CD14-positive monocyte (primary cell): ENCODE results near the gene NUBP2. TPM values are rescaled to one million over a fixed set of nuclear protein-coding genes. Genes with fewer than 3 reads are reported as not detected.

Source experiments
- DNase-seq, 3 donors: peaks; one replicate each; pipeline ENCODE4 v3.0.0-alpha.2; 2011 to 2022
- H2AFZ ChIP-seq: 2 replicates; pipeline ENCODE4 v1.6.0; 2012; ENCODE audit warnings: mild to moderate bottlenecking, low read depth, low read length, inconsistent platforms; ENCODE audit not compliant: insufficient read depth, poor library complexity, severe bottlenecking
- H3K27ac ChIP-seq, 2 donors: 1 replicate in 1 of 2; 2 replicates in 1 of 2; pipeline ENCODE4 v1.5.1; 2012 to 2013; ENCODE audit warnings: low read length in 2 of 2, control low read depth in 1 of 2, inconsistent platforms in 1 of 2, low read depth in 1 of 2, mild to moderate bottlenecking in 1 of 2
- H3K27me3 ChIP-seq, 2 donors: one replicate each; pipeline versions ENCODE4 v1.6.0 to v1.6.1; 2011 to 2013; ENCODE audit warnings: low read length in 2 of 2; ENCODE audit not compliant: control insufficient read depth in 2 of 2, insufficient read depth in 2 of 2
- H3K36me3 ChIP-seq, 2 donors: replicated peaks in 1 of 2; 1 replicate in 1 of 2; 2 replicates in 1 of 2; pipeline versions ENCODE4 v1.5.1 to v1.6.1; 2012 to 2013; ENCODE audit warnings: low read length in 2 of 2, control low read depth in 1 of 2, inconsistent platforms in 1 of 2, mild to moderate bottlenecking in 1 of 2; ENCODE audit not compliant: insufficient read depth in 2 of 2, control insufficient read depth in 1 of 2
- H3K4me1 ChIP-seq, 2 donors: 1 replicate in 1 of 2; 2 replicates in 1 of 2; pipeline versions ENCODE4 v1.5.1 to v1.6.1; 2012 to 2013; ENCODE audit warnings: low read length in 2 of 2, control low read depth in 1 of 2, inconsistent platforms in 1 of 2, mild to moderate bottlenecking in 1 of 2, moderate library complexity in 1 of 2; ENCODE audit not compliant: insufficient read depth in 2 of 2, control insufficient read depth in 1 of 2
- H3K4me2 ChIP-seq: replicated peaks from 2 replicates; pipeline ENCODE3; 2012; ENCODE audit warnings: low read length, moderate library complexity, mild to moderate bottlenecking; ENCODE audit not compliant: poor library complexity, severe bottlenecking; ENCODE audit errors: extremely low read depth
- H3K4me3 ChIP-seq, 3 experiments: fragments of 200-600 bp in 1 of 3; sonication (generic) in 1 of 3; replicated peaks in 1 of 3; 1 replicate in 2 of 3; 2 replicates in 1 of 3; pipeline ENCODE4 v1.5.1; 2011 to 2013; ENCODE audit warnings: low read length in 3 of 3, mild to moderate bottlenecking in 3 of 3, control low read depth in 2 of 3, low read depth in 2 of 3, inconsistent platforms in 1 of 3, moderate library complexity in 1 of 3
- H3K79me2 ChIP-seq: 2 replicates; pipeline ENCODE4 v1.6.0; 2012; ENCODE audit warnings: mild to moderate bottlenecking, control low read depth, inconsistent platforms, low read length, moderate library complexity; ENCODE audit not compliant: insufficient read depth
- H3K9ac ChIP-seq: 2 replicates; pipeline ENCODE4 v1.6.0; 2017; ENCODE audit warnings: low read length, mild to moderate bottlenecking; ENCODE audit not compliant: insufficient read depth, poor library complexity, severe bottlenecking
- H3K9me3 ChIP-seq, 2 donors: replicated peaks in 1 of 2; 1 replicate in 1 of 2; 2 replicates in 1 of 2; pipeline versions ENCODE4 v1.5.1 to v1.6.1; 2012 to 2013; ENCODE audit warnings: low read length in 2 of 2, control low read depth in 1 of 2; ENCODE audit not compliant: control insufficient read depth in 1 of 2, insufficient read depth in 1 of 2
- H4K20me1 ChIP-seq: 2 replicates; pipeline ENCODE4 v1.6.0; 2012; ENCODE audit warnings: mild to moderate bottlenecking, low read length, control low read depth, moderate library complexity; ENCODE audit not compliant: insufficient read depth
- H3K27ac Mint-ChIP-seq, 7 donors: one replicate each; pipeline ENCODE4 v1.8.0; 2020; ENCODE audit warnings: mild to moderate bottlenecking in 7 of 7, mixed read lengths in 7 of 7, moderate library complexity in 6 of 7, inconsistent platforms in 2 of 7
- H3K27me3 Mint-ChIP-seq, 3 donors: one replicate each; pipeline ENCODE4 v1.8.0; 2021 to 2022; ENCODE audit warnings: low read depth in 3 of 3, mild to moderate bottlenecking in 3 of 3, mixed read lengths in 3 of 3, moderate library complexity in 3 of 3, inconsistent platforms in 1 of 3
- H3K36me3 Mint-ChIP-seq, 2 donors: one replicate each; pipeline ENCODE4 v1.8.0; 2020; ENCODE audit warnings: mixed read lengths in 2 of 2, inconsistent platforms in 1 of 2, mild to moderate bottlenecking in 1 of 2
- H3K4me1 Mint-ChIP-seq: one replicate; pipeline ENCODE4 v1.8.0; 2020; ENCODE audit warnings: mild to moderate bottlenecking, mixed read lengths
- H3K4me3 Mint-ChIP-seq, 2 donors: one replicate each; pipeline ENCODE4 v1.8.0; 2020; ENCODE audit warnings: mild to moderate bottlenecking in 2 of 2, mixed read lengths in 2 of 2, moderate library complexity in 1 of 2
- H3K9me3 Mint-ChIP-seq, 7 donors: one replicate each; pipeline ENCODE4 v1.8.0; 2020 to 2022; ENCODE audit warnings: mixed read lengths in 7 of 7, mild to moderate bottlenecking in 6 of 7, moderate library complexity in 6 of 7, inconsistent platforms in 2 of 7
- CTCF ChIP-seq: fragments of 200-600 bp; IDR thresholded peaks from one replicate; pipeline ENCODE4 v1.8.0; 2022; ENCODE audit warnings: antibody characterized with exemption, mild to moderate bottlenecking
- WGBS: methylation state at CpG from one replicate; pipeline ENCODE4 v1.1.5; 2013; ENCODE audit warnings: missing lambda C conversion rate; ENCODE audit not compliant: insufficient coverage; 5-methylcytosine and 5-hydroxymethylcytosine counted together
- intact Hi-C, 2 donors: fragments of 100-400 bp; cut with micrococcal nuclease; formaldehyde crosslinking; loops; one replicate each; pipeline versions ENCODE4 v1.15.0 to v1.15.1; 2023
- polyA plus RNA-seq, 3 donors: library from polyadenylated mRNA; depleted of rRNA in 1 of 3; unstranded in 2 of 3; stranded (reverse) in 1 of 3; fragments of 300-500 nt in 2 of 3; fragments of >200 nt in 1 of 3; fragmentation: Illumina TruSeq in 2 of 3; gene quantifications; 1 replicate in 2 of 3; 2 replicates in 1 of 3; pipeline ENCODE4 v1.2.3, GENCODE V29; 2012 to 2021

The NUBP2 gene
- polyA plus RNA-seq, 3 donors: 34.4 to 69.5 (median 57.9) TPM

GRCh38 chr16:1771864-1772361, 10.8 kb upstream of the NUBP2 start:
- no peak for TF ChIP-seq CTCF
- Mint-ChIP-seq H3K27ac (peak overlapping the region; percentile 58 to 89 (median 84)), H3K27me3 (peaks cover 0 to 1% (median 0%) of the 10 kb centered on the region in 3 donors), H3K9me3 (peaks cover 0 to 2% (median 0%) of the 10 kb centered on the region in 7 donors), H3K36me3 (peaks cover 20 to 44% of the 10 kb centered on the region in 2 donors), H3K4me1 (peaks cover 28% of the 10 kb centered on the region), H3K4me3 (peak overlapping the region; percentile 90 to 94)
- H3K4me3 ChIP-seq: peak overlapping the region; percentile 78 to 99 (median 89)
- peaks cover 42% of the 10 kb centered on the region for H3K79me2 ChIP-seq
- peak overlapping the region; percentile 100 for H3K4me2 ChIP-seq
- H3K9ac ChIP-seq: peak overlapping the region; percentile 84
- WGBS: 27% methylated on average over 16 of the region's 22 CpGs
- H3K27ac ChIP-seq: peak overlapping the region; percentile 10 to 77
- intact Hi-C loops: loop anchor here (5.0 to 10.0 kb wide), 4 partner anchors 67 to 350 kb away; partner anchors contain the start of genes CLCN7 (in 1 of the 2), MAPK8IP3 (in 1 of the 2) and UQCC4 (in 1 of the 2)
- H3K27me3 ChIP-seq: no peaks in the 10 kb centered on the region
- peak overlapping the region; percentile 92 for H2AFZ ChIP-seq
- peaks cover 42 to 45% of the 10 kb centered on the region in 2 donors for H3K36me3 ChIP-seq
- DNase-seq: no peak
- H3K9me3 ChIP-seq: no peaks in the 10 kb centered on the region
- peaks cover 30 to 45% of the 10 kb centered on the region in 2 donors for H3K4me1 ChIP-seq
- H4K20me1 ChIP-seq: peaks cover 75% of the 10 kb centered on the region

- Histone ChIP-seq H3K9me3 (no peaks in the 10 kb centered on the region), H3K9ac (peak within 1 kb of the TSS; percentile 84), H3K27ac (peak within 1 kb of the TSS; percentile 10 to 77), H4K20me1 (peaks cover 80% of the 10 kb centered on the region), H3K36me3 (peaks cover 42 to 45% of the 10 kb centered on the region in 2 donors), H3K4me3 (peak within 1 kb of the TSS; percentile 78 to 99 (median 89)), H3K4me1 (peaks cover 30 to 45% of the 10 kb centered on the region in 2 donors), H3K27me3 (no peaks in the 10 kb centered on the region), H3K4me2 (peak within 1 kb of the TSS; percentile 100), H3K79me2 (peaks cover 46% of the 10 kb centered on the region), H2AFZ (peak within 1 kb of the TSS; percentile 92)
- intact Hi-C loops: loop anchor here (5.0 to 10.0 kb wide), 4 partner anchors 68 to 350 kb away; partner anchors contain the start of genes CLCN7 (in 1 of the 2), MAPK8IP3 (in 1 of the 2) and UQCC4 (in 1 of the 2)
- Mint-ChIP-seq H3K4me3 (peak within 1 kb of the TSS; percentile 90 to 94), H3K36me3 (peaks cover 15 to 43% of the 10 kb centered on the region in 2 donors), H3K4me1 (peaks cover 28% of the 10 kb centered on the region), H3K27me3 (peaks cover 0 to 1% (median 0%) of the 10 kb centered on the region in 3 donors), H3K27ac (peak within 1 kb of the TSS; percentile 58 to 92 (median 89)), H3K9me3 (peaks cover 0 to 2% (median 0%) of the 10 kb centered on the region in 7 donors)
- no peak for DNase-seq
- TF ChIP-seq CTCF: no peak
- under 1% methylated on average over 53 of the region's 53 CpGs for WGBS
These were observed 10.3 kb upstream of the NUBP2 start, which contains the start of gene EME2 for GRCh38 chr16:1772362-1772907. Gene EME2, plus strand, starts transcription at chr16:1772810. Its CDS starts 418 bp downstream, at chr16:1773228.
